SK-N-SH (cell line): ENCODE results near the gene HOXD13.

Source experiments
- TCF12 ChIP-seq: IDR thresholded peaks from 2 replicates; pipeline ENCODE4 v1.4.0; 2012
- TF ChIP-seq, protein P1 (sequence below): fragments of 200-600 bp; sonication (generic); IDR thresholded peaks from 2 replicates; pipeline ENCODE4 v1.6.1; 2017; ENCODE audit warnings: antibody characterized with exemption, mild to moderate bottlenecking, moderate library complexity

DNA sequence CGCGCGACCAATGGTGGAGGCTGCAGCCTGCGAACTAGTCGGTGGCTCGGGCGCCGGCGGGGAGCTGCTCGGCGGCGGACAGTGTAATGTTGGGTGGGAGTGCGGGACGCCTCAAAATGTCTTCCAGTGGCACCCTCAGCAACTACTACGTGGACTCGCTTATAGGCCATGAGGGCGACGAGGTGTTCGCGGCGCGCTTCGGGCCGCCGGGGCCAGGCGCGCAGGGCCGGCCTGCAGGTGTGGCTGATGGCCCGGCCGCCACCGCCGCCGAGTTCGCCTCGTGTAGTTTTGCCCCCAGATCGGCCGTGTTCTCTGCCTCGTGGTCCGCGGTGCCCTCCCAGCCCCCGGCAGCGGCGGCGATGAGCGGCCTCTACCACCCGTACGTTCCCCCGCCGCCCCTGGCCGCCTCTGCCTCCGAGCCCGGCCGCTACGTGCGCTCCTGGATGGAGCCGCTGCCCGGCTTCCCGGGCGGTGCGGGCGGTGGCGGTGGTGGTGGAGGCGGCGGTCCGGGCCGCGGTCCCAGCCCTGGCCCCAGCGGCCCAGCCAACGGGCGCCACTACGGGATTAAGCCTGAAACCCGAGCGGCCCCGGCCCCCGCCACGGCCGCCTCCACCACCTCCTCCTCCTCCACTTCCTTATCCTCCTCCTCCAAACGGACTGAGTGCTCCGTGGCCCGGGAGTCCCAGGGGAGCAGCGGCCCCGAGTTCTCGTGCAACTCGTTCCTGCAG, 30.3 kb downstream of the HOXD13 start, which contains the start of gene HOXD9:
- TF ChIP-seq, protein P1, sequence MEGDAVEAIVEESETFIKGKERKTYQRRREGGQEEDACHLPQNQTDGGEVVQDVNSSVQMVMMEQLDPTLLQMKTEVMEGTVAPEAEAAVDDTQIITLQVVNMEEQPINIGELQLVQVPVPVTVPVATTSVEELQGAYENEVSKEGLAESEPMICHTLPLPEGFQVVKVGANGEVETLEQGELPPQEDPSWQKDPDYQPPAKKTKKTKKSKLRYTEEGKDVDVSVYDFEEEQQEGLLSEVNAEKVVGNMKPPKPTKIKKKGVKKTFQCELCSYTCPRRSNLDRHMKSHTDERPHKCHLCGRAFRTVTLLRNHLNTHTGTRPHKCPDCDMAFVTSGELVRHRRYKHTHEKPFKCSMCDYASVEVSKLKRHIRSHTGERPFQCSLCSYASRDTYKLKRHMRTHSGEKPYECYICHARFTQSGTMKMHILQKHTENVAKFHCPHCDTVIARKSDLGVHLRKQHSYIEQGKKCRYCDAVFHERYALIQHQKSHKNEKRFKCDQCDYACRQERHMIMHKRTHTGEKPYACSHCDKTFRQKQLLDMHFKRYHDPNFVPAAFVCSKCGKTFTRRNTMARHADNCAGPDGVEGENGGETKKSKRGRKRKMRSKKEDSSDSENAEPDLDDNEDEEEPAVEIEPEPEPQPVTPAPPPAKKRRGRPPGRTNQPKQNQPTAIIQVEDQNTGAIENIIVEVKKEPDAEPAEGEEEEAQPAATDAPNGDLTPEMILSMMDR, result no peak
- TF ChIP-seq TCF12, result no peak
